Spleen (tissue), 7 donors: ENCODE results near the gene EPHA4.

Experiments used
- POLR2A ChIP-seq, 3 donors: fragments of 450-650 bp; IDR thresholded peaks; one replicate each; pipeline ENCODE4 v1.5.1; 2017; ENCODE audit warnings: antibody characterized with exemption in 3 of 3, mild to moderate bottlenecking in 1 of 3
- TF ChIP-seq, protein P1 (sequence below), 11 experiments: fragments of 200-600 bp in 7 of 11; fragments of 450-650 bp in 4 of 11; sonication (generic) in 4 of 11; IDR thresholded peaks in 8 of 11; conservative IDR thresholded peaks in 3 of 11; 1 replicate in 7 of 11; 2 replicates in 4 of 11; pipeline versions ENCODE4 v1.4.0 to v1.8.0; 2016 to 2021; ENCODE audit warnings: antibody characterized with exemption in 11 of 11, inconsistent platforms in 4 of 11, mild to moderate bottlenecking in 1 of 11
- donor health status: DM: no; HTN: no; CAD: no; lungs with moderate emphysema.
- donor health status: DM: no; HTN: no; CAD: no.
- donor health status: DM: no; HTN: no; CAD: no.

DNA sequence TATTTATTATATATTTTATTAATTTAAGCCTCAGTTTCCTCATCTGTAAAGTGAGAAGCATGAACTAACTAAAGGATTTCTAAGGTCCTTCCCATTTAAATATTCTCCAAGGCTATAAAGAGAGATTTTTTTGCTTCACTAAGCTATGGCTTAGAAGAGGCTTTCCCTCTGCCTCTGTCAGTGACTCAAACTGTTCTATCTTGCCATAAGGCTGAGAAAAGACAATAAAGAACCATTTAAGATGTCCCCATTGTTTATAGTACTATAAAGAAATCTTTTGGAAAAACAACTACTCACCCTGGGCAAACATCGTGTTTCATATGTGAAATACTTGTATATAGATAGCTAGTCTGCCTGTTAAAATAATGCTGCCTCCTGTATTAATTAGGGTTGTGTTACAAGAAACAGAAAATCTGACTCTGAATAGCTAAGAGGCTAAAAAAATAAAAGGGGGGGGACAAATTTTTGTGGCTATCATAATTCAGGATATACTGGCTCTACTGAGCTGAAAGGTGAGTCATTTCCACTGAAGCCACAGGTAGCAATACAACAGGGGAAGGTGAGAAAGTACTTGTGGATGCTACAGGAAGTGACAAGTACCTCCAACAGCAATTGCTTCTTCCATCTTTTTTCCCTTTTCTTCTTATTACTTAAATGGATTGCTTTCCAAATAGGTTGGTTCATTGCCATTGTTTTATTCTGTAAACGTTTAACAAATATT is 25.4 kb downstream of the EPHA4 start:
- TF ChIP-seq, protein P1, sequence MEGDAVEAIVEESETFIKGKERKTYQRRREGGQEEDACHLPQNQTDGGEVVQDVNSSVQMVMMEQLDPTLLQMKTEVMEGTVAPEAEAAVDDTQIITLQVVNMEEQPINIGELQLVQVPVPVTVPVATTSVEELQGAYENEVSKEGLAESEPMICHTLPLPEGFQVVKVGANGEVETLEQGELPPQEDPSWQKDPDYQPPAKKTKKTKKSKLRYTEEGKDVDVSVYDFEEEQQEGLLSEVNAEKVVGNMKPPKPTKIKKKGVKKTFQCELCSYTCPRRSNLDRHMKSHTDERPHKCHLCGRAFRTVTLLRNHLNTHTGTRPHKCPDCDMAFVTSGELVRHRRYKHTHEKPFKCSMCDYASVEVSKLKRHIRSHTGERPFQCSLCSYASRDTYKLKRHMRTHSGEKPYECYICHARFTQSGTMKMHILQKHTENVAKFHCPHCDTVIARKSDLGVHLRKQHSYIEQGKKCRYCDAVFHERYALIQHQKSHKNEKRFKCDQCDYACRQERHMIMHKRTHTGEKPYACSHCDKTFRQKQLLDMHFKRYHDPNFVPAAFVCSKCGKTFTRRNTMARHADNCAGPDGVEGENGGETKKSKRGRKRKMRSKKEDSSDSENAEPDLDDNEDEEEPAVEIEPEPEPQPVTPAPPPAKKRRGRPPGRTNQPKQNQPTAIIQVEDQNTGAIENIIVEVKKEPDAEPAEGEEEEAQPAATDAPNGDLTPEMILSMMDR (IDR thresholded peaks at IDR 0.05 in 8 of 11, conservative IDR thresholded peaks at IDR 0.05 in 3 of 11) = no peak
- TF ChIP-seq POLR2A (IDR thresholded peaks at IDR 0.05) = no peak
